ENCODE results near the gene GRIK5. TPM values are rescaled to one million over a fixed set of nuclear protein-coding genes. Genes with fewer than 3 reads are reported as not detected.

The GRIK5 gene
- total RNA-seq, 4 donors from 2014 or later = 1.6 to 13.1 (median 3.6) TPM

GRCh38 chr19:41969772-41970458 lies 100.1 kb downstream of the GRIK5 start:
- no peak for TF ChIP-seq POLR2A (IDR thresholded peaks at IDR 0.05)
- TF ChIP-seq CTCF (IDR thresholded peaks at IDR 0.05) = no peak
- no peak for TF ChIP-seq EP300 (IDR thresholded peaks at IDR 0.05; ENCODE audit: low read depth)
- no peak for TF ChIP-seq POLR2AphosphoS5 (IDR thresholded peaks at IDR 0.05)
- Histone ChIP-seq H3K4me1 (no peaks in the 10 kb centered on the region), H3K4me3 (no peak overlapping the region), H3K36me3 (no peaks in the 10 kb centered on the region), H3K9me3 (no peaks in the 10 kb centered on the region), H3K27ac (no peak overlapping the region), H3K27me3 (peaks cover 4% of the 10 kb centered on the region)
- 91% methylated on average over 18 of the region's 19 CpGs; no CpG with 5 or more reads in 1 of the 2 donors for WGBS, 2 donors (ENCODE audit: low coverage in 1 of 2)
- in situ Hi-C loops (cut with MboI; ENCODE audit: low pct_ligation_motif_present in 1 of 4, low pct_unique_long_range_greater_than_20kb in 1 of 4, low sequenced_read_pairs in 3 of 4) = no loop called here
- no peak for DNase-seq
- intact Hi-C loops (cut with DNase I; ENCODE audit: low total_unique reads) = no loop called here

GRCh38 chr19:41968751-41969595 lies 101.0 kb downstream of the GRIK5 start:
- no peak for DNase-seq
- intact Hi-C loops (cut with DNase I; ENCODE audit: low total_unique reads) = no loop called here
- no peaks in the 10 kb centered on the region for H3K4me1 ChIP-seq
- TF ChIP-seq EP300 (IDR thresholded peaks at IDR 0.05; ENCODE audit: low read depth) (no peak), POLR2A (IDR thresholded peaks at IDR 0.05) (no peak), POLR2AphosphoS5 (IDR thresholded peaks at IDR 0.05) (no peak), CTCF (IDR thresholded peaks at IDR 0.05) (no peak)
- H3K36me3 ChIP-seq = no peaks in the 10 kb centered on the region
- peaks cover 4% of the 10 kb centered on the region for H3K27me3 ChIP-seq
- in situ Hi-C loops (cut with MboI; ENCODE audit: low pct_ligation_motif_present in 1 of 4, low pct_unique_long_range_greater_than_20kb in 1 of 4, low sequenced_read_pairs in 3 of 4) = no loop called here
- no peaks in the 10 kb centered on the region for H3K9me3 ChIP-seq
- H3K4me3 ChIP-seq = no peak overlapping the region
- 55 to 73% methylated on average over 8 to 28 of the region's 28 CpGs for WGBS, 2 donors (ENCODE audit: low coverage in 1 of 2)
- no peak overlapping the region for H3K27ac ChIP-seq

- in situ Hi-C loops (cut with MboI; ENCODE audit: low pct_ligation_motif_present in 1 of 4, low pct_unique_long_range_greater_than_20kb in 1 of 4, low sequenced_read_pairs in 3 of 4) (no loop called here), intact Hi-C loops (cut with DNase I; ENCODE audit: low total_unique reads) (no loop called here)
- DNase-seq = no peak
- Histone ChIP-seq H3K4me3 (no peak overlapping the region), H3K27ac (no peak overlapping the region), H3K4me1 (no peaks in the 10 kb centered on the region), H3K36me3 (no peaks in the 10 kb centered on the region), H3K9me3 (no peaks in the 10 kb centered on the region), H3K27me3 (peaks cover 4% of the 10 kb centered on the region)
- WGBS, 2 donors (ENCODE audit: low coverage in 1 of 2) = 50 to 76% methylated on average over 2 to 26 of the region's 26 CpGs
- TF ChIP-seq EP300 (IDR thresholded peaks at IDR 0.05; ENCODE audit: low read depth) = no peak
- TF ChIP-seq POLR2AphosphoS5 (IDR thresholded peaks at IDR 0.05) = no peak
- TF ChIP-seq CTCF (IDR thresholded peaks at IDR 0.05) = no peak
- no peak for TF ChIP-seq POLR2A (IDR thresholded peaks at IDR 0.05)
Measured at GRCh38 chr19:41967054-41967783, 102.8 kb downstream of the GRIK5 start.

- Histone ChIP-seq H3K27ac (no peak overlapping the region), H3K4me3 (no peak overlapping the region), H3K36me3 (no peaks in the 10 kb centered on the region), H3K4me1 (no peaks in the 10 kb centered on the region), H3K9me3 (no peaks in the 10 kb centered on the region), H3K27me3 (peaks cover 4% of the 10 kb centered on the region)
- intact Hi-C loops (cut with DNase I; ENCODE audit: low total_unique reads) (no loop called here), in situ Hi-C loops (cut with MboI; ENCODE audit: low pct_ligation_motif_present in 1 of 4, low pct_unique_long_range_greater_than_20kb in 1 of 4, low sequenced_read_pairs in 3 of 4) (no loop called here)
- no peak for TF ChIP-seq POLR2A (IDR thresholded peaks at IDR 0.05)
- 62 to 68% methylated on average over 4 to 5 of the region's 5 CpGs for WGBS, 2 donors (ENCODE audit: low coverage in 1 of 2)
- DNase-seq = no peak
Measured at GRCh38 chr19:41965106-41965505, 104.9 kb downstream of the GRIK5 start.
